ENCODE results near the gene SYVN1.

- TF ChIP-seq CTCF (IDR thresholded peaks at IDR 0.05) (no peak), POLR2AphosphoS5 (IDR thresholded peaks at IDR 0.05; ENCODE audit: low read depth, low read length) (peak; percentile 37; the same call in 1 of the 2 replicates), REST (IDR thresholded peaks at IDR 0.05; ENCODE audit: insufficient read depth in 1 of 2, low read depth in 2 of 2, low read length in 1 of 2) (no peak), SIN3A (IDR thresholded peaks at IDR 0.05; ENCODE audit: borderline replicate concordance, insufficient read depth, low read depth, low read length) (no peak), TCF7L2 (IDR thresholded peaks at IDR 0.05; ENCODE audit: low read depth, low read length) (no peak)
Observed at GRCh38 chr11:65150509-65151299, 16.4 kb upstream of the SYVN1 start.
